BLaER1 (cell line): ENCODE results near the gene PPP1R12C.

Source experiments
- H3K27ac ChIP-seq: shearing (Covaris generic); formaldehyde crosslinking; 2 replicates; pipeline ENCODE4 v1.8.1; 2022
- H3K27me3 ChIP-seq: shearing (Covaris generic); formaldehyde crosslinking; 2 replicates; pipeline ENCODE4 v1.8.1; 2022
- H3K36me3 ChIP-seq: shearing (Covaris generic); formaldehyde crosslinking; 2 replicates; pipeline ENCODE4 v1.8.1; 2022
- H3K4me1 ChIP-seq: shearing (Covaris generic); formaldehyde crosslinking; 2 replicates; pipeline ENCODE4 v1.8.1; 2022
- H3K4me2 ChIP-seq: shearing (Covaris generic); formaldehyde crosslinking; 2 replicates; pipeline ENCODE4 v1.8.1; 2022
- H3K4me3 ChIP-seq: shearing (Covaris generic); formaldehyde crosslinking; 2 replicates; pipeline ENCODE4 v1.8.1; 2022
- H3K9ac ChIP-seq: shearing (Covaris generic); formaldehyde crosslinking; 2 replicates; pipeline ENCODE4 v1.8.1; 2022
- H3K9me3 ChIP-seq: shearing (Covaris generic); formaldehyde crosslinking; 2 replicates; pipeline ENCODE4 v1.8.1; 2022
- H4K20me1 ChIP-seq: shearing (Covaris generic); formaldehyde crosslinking; 2 replicates; pipeline ENCODE4 v1.8.1; 2022
- Cebpa-rat ChIP-seq: shearing (Covaris generic); IDR thresholded peaks from 2 replicates; pipeline ENCODE4 v1.8.1; 2022

PPP1R12C gene

DNA sequence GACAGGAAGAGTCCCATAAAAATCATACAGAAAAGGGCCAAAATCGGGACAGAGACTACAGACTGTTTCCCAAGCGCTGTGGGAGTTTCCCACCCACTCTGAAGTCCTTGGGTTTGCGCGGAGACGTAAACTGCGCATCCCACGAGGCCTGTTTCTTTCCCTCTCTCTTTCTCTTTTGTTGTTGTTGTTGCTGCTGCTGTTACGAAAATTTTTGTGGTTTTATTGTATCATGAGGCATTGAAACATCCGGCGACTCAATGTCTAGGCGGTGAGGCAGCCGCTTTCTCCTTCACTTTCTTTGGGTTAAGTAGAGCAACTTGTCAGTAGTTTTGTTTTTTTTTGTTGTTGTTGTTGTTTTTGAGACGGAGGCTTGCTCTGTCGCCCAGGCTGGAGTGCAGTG lies 1.6 kb upstream of the PPP1R12C start:
- peaks cover 41% of the 10 kb centered on the region for H3K4me1 ChIP-seq

DNA sequence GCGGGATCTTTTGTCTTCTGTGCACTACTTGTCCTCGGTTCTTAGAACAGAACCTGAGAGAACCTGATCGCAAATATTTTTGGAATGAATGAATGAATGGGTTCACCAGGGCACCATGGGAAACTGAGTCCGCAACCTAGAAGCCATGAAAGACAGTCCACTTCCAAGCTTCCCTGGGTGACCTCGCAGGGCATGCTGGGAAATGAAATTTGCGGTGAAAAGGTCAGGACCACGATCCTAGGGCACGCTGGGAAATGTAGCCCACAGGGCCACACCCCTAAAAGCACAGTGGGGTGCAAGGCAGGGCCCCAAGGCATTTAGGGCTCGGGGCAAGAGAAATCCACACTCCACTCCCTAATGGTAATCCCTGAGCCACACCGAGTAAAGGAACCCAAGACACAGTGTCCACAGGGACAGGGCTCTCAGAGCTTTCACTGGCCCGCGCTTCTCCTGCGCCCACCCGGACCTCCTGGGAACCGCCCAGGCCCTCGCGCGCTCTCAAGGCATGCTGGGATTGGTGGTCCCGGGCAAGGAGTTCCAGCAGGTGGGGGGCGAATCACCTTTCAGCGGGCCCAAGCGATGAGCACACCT lies 1.1 kb upstream of the PPP1R12C start:
- peaks cover 47% of the 10 kb centered on the region for H3K4me1 ChIP-seq
- H3K36me3 ChIP-seq: peaks cover 4% of the 10 kb centered on the region; the same call in 1 of the 2 replicates
- H3K27me3 ChIP-seq: no peaks in the 10 kb centered on the region
- H3K27ac ChIP-seq: peak overlapping the region; percentile 68
- H3K4me2 ChIP-seq: peak overlapping the region; percentile 82
- H4K20me1 ChIP-seq: peaks cover 38% of the 10 kb centered on the region
- peak overlapping the region; percentile 98 for H3K4me3 ChIP-seq
- H3K9me3 ChIP-seq: no peaks in the 10 kb centered on the region
- H3K9ac ChIP-seq: peak overlapping the region; percentile 80
- TF ChIP-seq Cebpa-rat: no peak

More for the DNA sequence above, 1.6 kb upstream of the PPP1R12C start:
- peak overlapping the region; percentile 82 for H3K4me2 ChIP-seq
- H3K9ac ChIP-seq: no peak overlapping the region
- TF ChIP-seq Cebpa-rat: no peak
- H4K20me1 ChIP-seq: peaks cover 32% of the 10 kb centered on the region
- no peak overlapping the region for H3K4me3 ChIP-seq
- no peaks in the 10 kb centered on the region for H3K27me3 ChIP-seq
- H3K36me3 ChIP-seq: 0 out of 2 replicates have a peak, but pooled peaks cover 4% of the 10 kb centered on the region
- no peak overlapping the region for H3K27ac ChIP-seq
- H3K9me3 ChIP-seq: no peaks in the 10 kb centered on the region

DNA sequence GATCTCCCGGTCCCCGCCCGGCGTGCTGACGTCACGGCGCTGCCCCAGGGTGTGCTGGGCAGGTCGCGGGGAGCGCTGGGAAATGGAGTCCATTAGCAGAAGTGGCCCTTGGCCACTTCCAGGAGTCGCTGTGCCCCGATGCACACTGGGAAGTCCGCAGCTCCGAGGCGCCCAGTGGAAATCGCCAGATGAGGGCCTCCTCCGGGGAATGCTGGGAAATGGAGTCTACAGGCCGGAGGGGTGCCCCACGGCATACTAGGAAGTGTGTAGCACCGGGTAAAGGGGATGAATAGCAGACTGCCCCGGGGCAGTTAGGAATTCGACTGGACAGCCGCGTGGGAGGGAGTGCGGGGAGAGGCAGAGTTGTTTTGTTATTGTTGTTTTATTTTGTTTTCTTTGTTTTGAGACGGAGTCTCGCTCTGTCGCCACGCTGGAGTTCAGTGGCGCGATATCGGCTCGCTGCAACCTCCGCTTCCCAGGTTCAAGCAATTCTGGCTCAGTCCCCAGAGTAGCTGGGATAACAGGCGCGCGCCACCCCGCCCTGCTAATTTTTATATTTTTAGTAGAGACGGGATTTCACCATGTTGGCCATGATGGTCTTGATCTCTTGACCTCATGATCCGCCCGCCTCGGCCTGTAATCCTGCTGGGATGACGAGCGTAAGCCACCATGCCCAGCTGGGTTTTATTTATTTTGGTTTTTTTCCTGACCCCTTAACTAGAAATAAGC lies 390 bp upstream of the PPP1R12C start:
- H4K20me1 ChIP-seq: peaks cover 44% of the 10 kb centered on the region
- TF ChIP-seq Cebpa-rat: no peak
- peak overlapping the region; percentile 82 for H3K4me2 ChIP-seq
- no peaks in the 10 kb centered on the region for H3K9me3 ChIP-seq
- H3K27ac ChIP-seq: peak overlapping the region; percentile 68
- peaks cover 53% of the 10 kb centered on the region for H3K4me1 ChIP-seq
- H3K27me3 ChIP-seq: no peaks in the 10 kb centered on the region
- H3K4me3 ChIP-seq: peak overlapping the region; percentile 98
- peaks cover 11% of the 10 kb centered on the region for H3K36me3 ChIP-seq
- H3K9ac ChIP-seq: peak overlapping the region; percentile 80

DNA sequence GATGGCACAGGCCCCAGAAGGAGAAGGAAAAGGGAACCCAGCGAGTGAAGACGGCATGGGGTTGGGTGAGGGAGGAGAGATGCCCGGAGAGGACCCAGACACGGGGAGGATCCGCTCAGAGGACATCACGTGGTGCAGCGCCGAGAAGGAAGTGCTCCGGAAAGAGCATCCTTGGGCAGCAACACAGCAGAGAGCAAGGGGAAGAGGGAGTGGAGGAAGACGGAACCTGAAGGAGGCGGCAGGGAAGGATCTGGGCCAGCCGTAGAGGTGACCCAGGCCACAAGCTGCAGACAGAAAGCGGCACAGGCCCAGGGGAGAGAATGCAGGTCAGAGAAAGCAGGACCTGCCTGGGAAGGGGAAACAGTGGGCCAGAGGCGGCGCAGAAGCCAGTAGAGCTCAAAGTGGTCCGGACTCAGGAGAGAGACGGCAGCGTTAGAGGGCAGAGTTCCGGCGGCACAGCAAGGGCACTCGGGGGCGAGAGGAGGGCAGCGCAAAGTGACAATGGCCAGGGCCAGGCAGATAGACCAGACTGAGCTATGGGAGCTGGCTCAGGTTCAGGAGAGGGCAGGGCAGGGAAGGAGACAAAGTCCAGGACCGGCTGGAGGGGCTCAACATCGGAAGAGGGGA lies 1.1 kb downstream of the PPP1R12C start:
- TF ChIP-seq Cebpa-rat: no peak
- peaks cover 24% of the 10 kb centered on the region for H3K36me3 ChIP-seq
- H3K4me1 ChIP-seq: peaks cover 51% of the 10 kb centered on the region
- peak overlapping the region; percentile 98 for H3K4me3 ChIP-seq
- peak overlapping the region; percentile 93 for H3K27ac ChIP-seq
- H4K20me1 ChIP-seq: peaks cover 59% of the 10 kb centered on the region
- H3K27me3 ChIP-seq: no peaks in the 10 kb centered on the region
- H3K4me2 ChIP-seq: peak overlapping the region; percentile 97
- H3K9ac ChIP-seq: peak overlapping the region; percentile 94
- H3K9me3 ChIP-seq: no peaks in the 10 kb centered on the region

DNA sequence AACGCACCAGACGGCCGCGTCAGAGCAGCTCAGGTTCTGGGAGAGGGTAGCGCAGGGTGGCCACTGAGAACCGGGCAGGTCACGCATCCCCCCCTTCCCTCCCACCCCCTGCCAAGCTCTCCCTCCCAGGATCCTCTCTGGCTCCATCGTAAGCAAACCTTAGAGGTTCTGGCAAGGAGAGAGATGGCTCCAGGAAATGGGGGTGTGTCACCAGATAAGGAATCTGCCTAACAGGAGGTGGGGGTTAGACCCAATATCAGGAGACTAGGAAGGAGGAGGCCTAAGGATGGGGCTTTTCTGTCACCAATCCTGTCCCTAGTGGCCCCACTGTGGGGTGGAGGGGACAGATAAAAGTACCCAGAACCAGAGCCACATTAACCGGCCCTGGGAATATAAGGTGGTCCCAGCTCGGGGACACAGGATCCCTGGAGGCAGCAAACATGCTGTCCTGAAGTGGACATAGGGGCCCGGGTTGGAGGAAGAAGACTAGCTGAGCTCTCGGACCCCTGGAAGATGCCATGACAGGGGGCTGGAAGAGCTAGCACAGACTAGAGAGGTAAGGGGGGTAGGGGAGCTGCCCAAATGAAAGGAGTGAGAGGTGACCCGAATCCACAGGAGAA lies 1.9 kb downstream of the PPP1R12C start:
- H3K9me3 ChIP-seq: no peaks in the 10 kb centered on the region
- H3K27ac ChIP-seq: peak overlapping the region; percentile 93; the same call in 1 of the 2 replicates
- H3K4me2 ChIP-seq: peak overlapping the region; percentile 97
- peak overlapping the region; percentile 98 for H3K4me3 ChIP-seq
- H3K36me3 ChIP-seq: peaks cover 29% of the 10 kb centered on the region
- peak overlapping the region; percentile 94 for H3K9ac ChIP-seq
- H3K27me3 ChIP-seq: no peaks in the 10 kb centered on the region
- H3K4me1 ChIP-seq: peaks cover 44% of the 10 kb centered on the region
- peaks cover 65% of the 10 kb centered on the region for H4K20me1 ChIP-seq
- TF ChIP-seq Cebpa-rat: no peak

DNA sequence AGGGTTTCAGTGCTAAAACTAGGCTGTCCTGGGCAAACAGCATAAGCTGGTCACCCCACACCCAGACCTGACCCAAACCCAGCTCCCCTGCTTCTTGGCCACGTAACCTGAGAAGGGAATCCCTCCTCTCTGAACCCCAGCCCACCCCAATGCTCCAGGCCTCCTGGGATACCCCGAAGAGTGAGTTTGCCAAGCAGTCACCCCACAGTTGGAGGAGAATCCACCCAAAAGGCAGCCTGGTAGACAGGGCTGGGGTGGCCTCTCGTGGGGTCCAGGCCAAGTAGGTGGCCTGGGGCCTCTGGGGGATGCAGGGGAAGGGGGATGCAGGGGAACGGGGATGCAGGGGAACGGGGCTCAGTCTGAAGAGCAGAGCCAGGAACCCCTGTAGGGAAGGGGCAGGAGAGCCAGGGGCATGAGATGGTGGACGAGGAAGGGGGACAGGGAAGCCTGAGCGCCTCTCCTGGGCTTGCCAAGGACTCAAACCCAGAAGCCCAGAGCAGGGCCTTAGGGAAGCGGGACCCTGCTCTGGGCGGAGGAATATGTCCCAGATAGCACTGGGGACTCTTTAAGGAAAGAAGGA lies 2.8 kb downstream of the PPP1R12C start:
- Histone ChIP-seq H4K20me1 (peaks cover 74% of the 10 kb centered on the region), H3K4me2 (peak overlapping the region; percentile 97), H3K4me3 (no peak overlapping the region), H3K36me3 (peaks cover 38% of the 10 kb centered on the region), H3K9me3 (no peaks in the 10 kb centered on the region), H3K4me1 (peaks cover 44% of the 10 kb centered on the region), H3K27ac (peak overlapping the region; percentile 38; the same call in 1 of the 2 replicates), H3K27me3 (no peaks in the 10 kb centered on the region), H3K9ac (0 out of 2 replicates have a peak overlapping the region, but pooled peaks have one; percentile 48)
- TF ChIP-seq Cebpa-rat: no peak

DNA sequence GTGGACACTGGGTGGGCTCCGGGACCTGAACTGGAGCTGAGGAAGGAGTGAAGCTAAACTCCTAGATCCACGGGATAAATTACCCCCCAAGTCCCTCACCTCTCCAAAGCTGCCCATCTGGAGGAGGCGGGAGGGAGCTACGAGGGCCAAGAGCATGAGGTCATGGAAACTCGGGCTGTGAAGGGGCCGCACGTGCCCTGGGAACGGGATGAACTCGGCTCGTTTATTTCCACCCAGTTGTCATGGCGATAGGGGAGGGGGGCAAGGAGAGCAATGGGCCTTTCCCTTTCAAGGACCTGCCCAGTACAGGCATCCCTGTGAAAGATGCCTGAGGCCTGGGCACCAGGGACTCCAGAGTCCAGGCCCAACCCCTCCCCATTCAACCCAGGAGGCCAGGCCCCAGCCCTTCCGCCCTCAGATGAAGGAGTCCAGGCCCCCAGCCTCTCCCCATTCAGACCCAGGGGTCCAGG lies 3.8 kb downstream of the PPP1R12C start:
- Histone ChIP-seq H3K9ac (peak overlapping the region; percentile 48; the same call in 1 of the 2 replicates), H3K4me1 (peaks cover 39% of the 10 kb centered on the region), H3K36me3 (peaks cover 49% of the 10 kb centered on the region), H4K20me1 (peaks cover 85% of the 10 kb centered on the region), H3K9me3 (no peaks in the 10 kb centered on the region), H3K4me3 (no peak overlapping the region), H3K27ac (0 out of 2 replicates have a peak overlapping the region, but pooled peaks have one; percentile 8), H3K4me2 (peak overlapping the region; percentile 97), H3K27me3 (no peaks in the 10 kb centered on the region)
- TF ChIP-seq Cebpa-rat: no peak

DNA sequence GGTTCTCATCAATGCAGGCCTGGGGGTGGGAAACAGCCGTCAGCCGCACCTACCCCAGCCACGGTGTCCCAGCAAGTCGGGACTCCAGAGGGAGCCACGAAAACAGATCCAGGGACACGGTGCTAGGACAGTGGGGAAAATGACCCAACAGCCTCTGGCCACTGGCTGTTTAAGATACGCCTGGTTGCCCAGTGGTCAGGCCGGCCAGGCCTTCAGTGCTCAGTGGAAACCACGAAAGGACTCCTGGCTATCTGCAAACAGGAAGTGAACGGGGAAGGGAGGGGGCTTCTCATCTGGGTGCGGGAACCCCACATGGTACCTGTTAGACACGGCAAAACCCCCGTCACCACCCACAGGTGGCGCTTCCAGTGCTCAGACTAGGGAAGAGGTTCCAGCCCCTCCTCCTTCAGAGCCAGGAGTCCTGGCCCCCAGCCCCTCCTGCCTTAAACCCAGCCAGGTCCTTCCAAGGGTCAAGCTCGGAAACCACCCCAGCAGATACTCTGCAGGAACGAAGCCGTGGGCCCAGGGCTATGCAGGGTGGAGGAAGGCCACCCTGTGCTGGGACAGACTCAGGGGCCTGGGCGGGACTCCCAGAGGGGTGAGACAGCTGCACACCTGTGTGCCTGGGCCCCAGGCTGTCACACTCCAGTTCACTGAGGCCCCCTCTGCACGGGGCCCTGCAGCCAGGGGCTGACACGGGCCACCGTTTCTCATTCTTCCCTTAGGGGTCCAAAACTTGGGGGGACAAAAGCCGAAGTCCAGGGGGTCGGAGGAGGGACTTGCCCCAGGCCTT lies 4.5 kb downstream of the PPP1R12C start:
- Histone ChIP-seq H3K36me3 (peaks cover 55% of the 10 kb centered on the region), H3K27ac (0 out of 2 replicates have a peak overlapping the region, but pooled peaks have one; percentile 8), H4K20me1 (peaks cover 91% of the 10 kb centered on the region), H3K4me2 (peak overlapping the region; percentile 97), H3K27me3 (no peaks in the 10 kb centered on the region), H3K9me3 (no peaks in the 10 kb centered on the region), H3K4me1 (peaks cover 33% of the 10 kb centered on the region), H3K4me3 (no peak overlapping the region), H3K9ac (peak overlapping the region; percentile 48; the same call in 1 of the 2 replicates)
- no peak for TF ChIP-seq Cebpa-rat
